NOMO-1 treated with DMSO at 0.1 percent for 48 hours (cell line): Measurements from ENCODE around the gene EXOC2.
"Not testable (repeated sequence)": the region's sequence is repeated elsewhere in the genome, so short reads cannot be mapped to it uniquely, and the experiment has no call there.

Experiments used
- DNase-seq: peaks from one replicate; lab custom pipeline; 2025; ENCODE audit not compliant: unreplicated experiment; lab: John Stamatoyannopoulos, UW

EXOC2 gene

DNA sequence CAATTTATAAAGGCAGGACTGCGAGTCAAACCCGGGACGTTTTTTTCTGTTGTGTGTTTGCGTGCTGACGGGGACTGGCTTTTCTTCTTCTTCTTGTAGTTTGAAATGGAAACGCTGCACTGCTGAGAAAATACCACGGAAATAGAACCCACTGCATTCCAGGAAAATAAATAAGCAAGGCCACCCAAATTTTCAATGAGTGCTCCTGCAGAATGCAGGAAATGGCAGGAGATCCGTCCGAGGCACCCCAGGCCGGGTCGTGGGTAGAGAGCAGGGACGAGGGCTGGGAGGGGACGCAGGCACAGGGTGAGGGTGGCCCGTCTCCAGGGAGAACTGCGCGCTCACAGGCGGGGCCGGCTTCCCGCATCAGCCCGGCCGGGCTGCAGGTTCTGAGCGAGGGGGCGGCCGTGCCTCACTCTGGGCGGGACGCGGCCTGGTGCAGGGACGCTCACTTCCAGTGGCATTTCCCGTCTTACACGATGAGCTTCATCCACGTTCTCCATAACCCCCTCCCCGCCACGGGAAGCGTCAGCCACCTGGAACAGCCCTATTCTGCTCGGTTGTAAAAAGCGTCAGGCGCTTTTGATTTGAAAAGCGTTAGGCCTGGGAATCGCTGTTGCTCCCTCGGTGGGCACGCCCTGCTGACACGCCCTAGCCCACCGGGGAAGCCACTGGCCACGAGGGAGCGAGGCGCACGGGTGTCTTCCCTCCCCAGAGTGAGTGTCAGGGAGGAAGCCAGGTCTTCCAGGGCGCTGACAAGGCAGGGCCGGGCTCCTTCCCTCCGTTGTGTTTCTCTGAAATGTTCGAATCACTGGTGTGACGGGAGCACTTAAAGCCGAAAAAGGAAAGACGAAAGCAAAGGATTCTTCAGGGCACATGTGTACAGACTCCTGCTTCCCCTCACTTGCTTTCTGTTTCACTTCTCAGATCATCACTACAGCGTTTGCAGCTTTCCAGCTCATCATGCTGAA lies 17.9 kb upstream of the EXOC2 start:
- peak; percentile 83 for DNase-seq

DNA sequence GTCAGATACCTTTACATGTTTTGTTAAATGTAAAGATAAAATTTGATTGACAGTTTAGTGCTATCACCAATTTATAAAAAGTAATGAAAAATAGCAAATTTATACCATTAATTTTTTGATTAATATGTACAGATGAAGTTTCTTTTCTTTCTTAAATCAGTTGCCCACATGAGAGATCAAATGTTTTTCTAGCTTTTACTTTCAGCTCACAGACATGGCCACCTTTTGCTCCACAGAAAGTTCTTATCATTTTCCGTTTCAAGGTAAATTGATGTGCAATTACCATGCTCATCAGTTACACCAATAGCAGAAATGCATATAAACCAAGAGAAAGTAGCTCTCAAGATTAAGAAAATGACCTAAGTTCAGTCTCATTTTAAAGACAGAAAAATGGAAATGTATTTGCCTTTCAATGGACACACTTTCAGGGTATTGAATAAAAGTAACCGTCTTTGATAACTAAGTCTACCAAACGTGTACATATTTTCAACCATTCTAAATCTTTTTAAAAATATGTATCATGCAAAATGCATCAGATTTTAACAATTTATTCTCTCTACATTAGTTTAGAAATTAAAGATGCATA lies 16.6 kb upstream of the EXOC2 start:
- DNase-seq: no peak

- no peak for DNase-seq
Measured at GRCh38 chr6:708237-708598, 15.3 kb upstream of the EXOC2 start.

GRCh38 chr6:707576-708236 lies 14.8 kb upstream of the EXOC2 start:
- no peak for DNase-seq

GRCh38 chr6:706819-707381 lies 14.0 kb upstream of the EXOC2 start:
- DNase-seq: no peak

GRCh38 chr6:706146-706545 lies 13.2 kb upstream of the EXOC2 start:
- DNase-seq: no peak

DNA sequence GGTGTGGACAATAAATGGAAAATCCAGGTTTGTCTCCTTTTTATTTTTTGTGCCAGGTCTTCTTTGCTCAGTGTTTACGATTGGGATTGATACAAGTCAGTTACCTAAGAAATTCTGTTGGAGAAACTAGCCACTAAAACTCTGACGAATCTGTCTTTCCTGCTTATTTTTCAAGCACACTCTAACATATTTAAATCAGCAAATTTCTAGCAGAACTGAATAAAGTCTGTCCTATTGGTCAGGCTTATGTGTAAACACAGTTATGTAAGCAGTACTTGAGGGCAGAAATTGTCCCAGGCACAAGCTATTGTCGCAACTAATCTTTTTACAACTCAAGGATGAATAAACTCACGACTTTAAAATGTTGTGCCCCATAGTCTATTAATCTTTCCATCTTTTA lies 12.1 kb upstream of the EXOC2 start:
- no peak for DNase-seq

GRCh38 chr6:704046-704445 lies 11.1 kb upstream of the EXOC2 start:
- DNase-seq: no peak

GRCh38 chr6:703552-703951 lies 10.6 kb upstream of the EXOC2 start:
- no peak for DNase-seq

DNA sequence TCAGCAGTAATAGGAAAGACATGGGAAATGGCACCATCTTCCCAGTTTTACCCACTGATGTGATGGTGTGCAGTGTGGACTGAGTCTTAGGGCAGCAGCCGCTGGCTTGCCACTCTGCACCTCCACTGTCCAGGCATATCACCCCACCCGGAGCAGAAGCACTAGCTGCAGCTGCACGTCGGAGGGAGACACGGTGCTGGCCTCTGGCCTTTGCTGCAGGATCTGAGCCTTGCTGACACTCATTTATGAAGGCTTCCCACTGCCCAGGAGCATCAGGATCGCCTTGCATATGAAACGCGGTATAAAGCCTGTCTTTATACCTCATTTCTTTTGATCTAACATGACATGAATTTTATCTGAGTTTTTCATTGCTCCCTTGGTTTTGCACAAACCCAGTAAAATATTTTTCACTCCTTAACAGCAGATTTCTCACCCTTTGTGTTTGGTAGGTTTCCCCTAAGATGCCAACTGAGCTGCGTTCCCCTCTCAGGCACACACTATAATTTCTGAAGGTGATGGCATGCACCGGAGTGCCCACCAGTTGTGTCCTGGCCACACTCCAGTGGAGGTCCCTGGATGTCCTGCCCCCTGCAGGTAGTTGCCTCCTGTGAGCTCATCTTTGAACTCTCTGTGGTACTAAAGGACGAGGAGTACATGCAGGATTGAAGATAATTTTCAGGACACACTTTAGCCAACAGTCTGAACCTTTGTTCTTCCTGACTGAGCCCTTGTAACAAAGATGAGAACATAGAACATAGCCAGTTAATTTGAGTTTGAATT lies 9.0 kb upstream of the EXOC2 start:
- no peak for DNase-seq

DNA sequence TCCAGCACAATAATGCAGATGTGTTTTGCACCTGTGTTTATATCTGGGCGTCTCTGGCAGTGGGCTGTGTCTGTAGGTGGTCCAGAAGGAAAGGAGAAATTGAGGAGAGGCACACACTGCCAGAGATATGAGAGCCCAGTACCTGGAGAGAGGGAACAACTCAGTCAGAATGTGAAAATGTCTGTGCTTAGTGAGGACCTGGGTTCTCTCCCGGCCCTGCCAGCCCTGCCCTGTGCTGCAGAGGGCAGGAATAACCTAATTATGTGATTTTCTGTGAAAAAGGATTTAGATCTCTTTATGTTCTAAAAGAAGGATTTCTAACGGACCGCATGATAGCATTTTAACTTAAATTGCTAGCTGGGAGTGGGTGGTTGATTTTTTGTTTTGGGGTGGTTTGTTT lies 8.3 kb upstream of the EXOC2 start:
- DNase-seq: no peak

DNA sequence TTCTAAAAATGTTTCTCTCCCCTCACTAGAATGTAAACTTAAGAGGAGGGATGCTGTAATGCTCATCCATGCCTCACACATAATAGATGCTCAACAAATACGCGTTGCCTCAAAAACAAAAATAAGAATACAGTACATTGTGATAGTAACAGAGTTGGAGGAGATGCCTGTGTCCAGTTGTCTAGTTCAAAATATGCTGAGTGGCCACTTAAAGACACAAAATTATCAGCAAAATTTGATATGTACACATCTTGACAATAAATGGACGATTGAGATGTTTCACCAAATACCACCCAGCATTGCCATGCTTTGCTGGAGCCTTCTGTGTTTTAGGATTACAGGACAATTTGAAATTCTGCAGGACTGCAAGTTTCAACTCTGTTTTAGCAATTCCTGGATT lies 7.6 kb upstream of the EXOC2 start:
- no peak for DNase-seq

GRCh38 chr6:699319-699718 lies 6.4 kb upstream of the EXOC2 start:
- no peak for DNase-seq

GRCh38 chr6:694431-695126 lies 1.6 kb upstream of the EXOC2 start:
- not testable (repeated sequence) for DNase-seq

DNA sequence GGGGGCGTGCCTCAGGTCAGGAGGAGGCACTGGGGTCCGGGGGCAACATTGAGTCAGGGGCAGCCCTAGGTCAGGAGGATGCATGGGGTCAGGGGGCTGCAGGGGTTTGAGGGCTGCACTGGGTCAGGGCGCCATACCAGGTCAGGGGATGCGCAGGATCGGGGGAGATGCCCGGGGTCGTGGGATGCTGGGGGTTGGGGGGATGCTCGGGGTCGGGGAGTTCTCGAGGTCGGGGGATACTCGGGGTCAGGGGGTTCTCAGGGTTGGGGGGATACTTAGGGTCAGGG lies 727 bp upstream of the EXOC2 start:
- DNase-seq: no peak

DNA sequence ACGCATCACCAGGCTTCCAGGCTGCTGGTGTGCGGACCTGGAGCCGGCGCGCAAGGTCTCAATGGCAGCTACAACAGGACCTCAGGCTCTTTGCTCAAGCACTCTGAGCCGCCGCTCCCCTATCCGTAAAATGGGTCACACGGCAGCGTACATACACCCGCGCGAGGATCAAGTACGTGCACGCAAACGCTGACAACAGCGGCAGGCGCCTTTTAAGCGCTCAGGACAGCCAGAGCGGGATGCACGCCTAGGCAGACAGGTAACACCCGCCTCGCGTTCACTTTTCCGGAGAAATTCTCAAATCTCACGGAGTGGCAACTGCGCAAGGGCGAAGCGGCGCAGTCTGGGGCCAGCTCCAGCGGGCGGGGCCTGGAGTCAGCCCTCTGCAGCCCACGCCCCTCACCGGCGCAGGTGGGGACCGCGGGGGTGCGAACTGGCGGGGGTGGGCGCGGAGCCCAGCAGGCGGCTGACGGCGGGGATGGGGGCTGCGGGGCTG lies 535 bp downstream of the EXOC2 start:
- DNase-seq: peak; percentile 26

GRCh38 chr6:689223-689622 lies 3.7 kb downstream of the EXOC2 start:
- DNase-seq: no peak

DNA sequence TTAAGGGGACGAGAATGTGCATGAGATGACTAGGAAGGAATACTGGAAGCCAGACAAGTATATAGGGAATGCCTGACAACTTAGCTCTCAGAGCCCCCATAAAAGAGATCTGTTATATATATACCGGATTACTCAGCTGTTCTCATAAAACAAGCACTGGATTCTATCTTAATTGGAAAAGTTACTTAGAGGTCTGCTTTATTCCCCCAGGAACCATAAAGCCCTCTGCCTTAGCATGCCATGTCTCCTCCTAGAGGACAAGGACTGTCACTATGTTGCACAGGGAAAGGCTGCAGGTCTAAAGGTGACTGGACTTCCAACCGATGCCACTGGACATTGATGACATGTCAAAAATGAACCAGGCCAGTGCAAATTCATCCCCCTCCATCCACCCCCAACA lies 6.4 kb downstream of the EXOC2 start:
- no peak for DNase-seq

DNA sequence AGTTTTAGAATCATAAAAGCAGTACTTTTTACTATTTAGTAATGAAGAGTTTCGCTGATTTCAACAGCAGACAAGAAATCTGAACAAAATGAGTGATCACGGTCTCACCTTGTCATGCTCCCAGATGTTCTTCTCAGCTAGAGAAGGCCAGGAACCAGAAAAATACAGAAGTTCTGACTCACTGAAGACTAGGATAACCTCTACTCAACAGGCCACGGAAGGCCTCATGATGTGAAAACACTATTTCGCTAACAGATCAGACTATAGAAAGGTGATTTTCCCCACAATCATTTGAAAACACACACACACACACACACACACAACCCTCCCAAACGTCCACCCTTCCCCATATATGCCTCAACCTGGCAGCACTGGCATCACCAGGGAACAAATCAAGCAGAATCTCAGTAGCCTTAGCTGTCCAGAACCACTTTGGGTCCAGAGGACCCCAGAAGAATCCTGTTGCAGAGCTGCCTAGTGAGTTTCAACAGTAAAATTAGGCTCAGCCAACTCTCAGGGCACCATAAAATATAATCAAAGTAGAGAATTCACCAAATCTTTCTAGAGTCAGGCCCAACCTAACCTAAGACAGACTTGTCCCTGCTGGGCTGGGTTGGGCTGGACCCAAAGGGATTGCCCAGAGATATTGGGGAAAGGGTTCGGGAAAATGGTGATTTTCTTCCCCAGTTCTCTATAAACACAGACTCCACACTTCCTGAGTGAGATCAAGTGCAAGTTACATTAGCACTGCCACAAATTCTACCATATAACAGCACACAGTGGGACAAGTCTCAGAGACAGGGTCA lies 7.9 kb downstream of the EXOC2 start:
- no peak for DNase-seq
